Gastroesophageal sphincter (tissue), 4 donors: ENCODE measurements around the gene WWP2. TPM values are rescaled to one million over a fixed set of nuclear protein-coding genes. Genes with fewer than 3 reads are reported as not detected.

Experiments used
- ATAC-seq: fragments of 150-250 bp; one replicate; pipeline ENCODE4 v1.9.1; 2016; ENCODE audit warnings: mild to moderate bottlenecking, moderate library complexity
- H3K27ac ChIP-seq, 4 donors: fragments of 200-600 bp; sonication (generic) in 3 of 4; 1 replicate in 3 of 4; 2 replicates in 1 of 4; pipeline ENCODE4 v1.5.1; 2016 to 2019
- H3K27me3 ChIP-seq: fragments of 200-600 bp; sonication (generic); one replicate; pipeline ENCODE4 v1.5.1; 2019
- H3K36me3 ChIP-seq, 2 donors: fragments of 200-600 bp; sonication (generic); one replicate each; pipeline ENCODE4 v1.5.1; 2019; ENCODE audit warnings: control low read depth in 1 of 2
- H3K4me1 ChIP-seq, 3 donors: fragments of 200-600 bp; sonication (generic); 1 replicate in 2 of 3; 2 replicates in 1 of 3; pipeline ENCODE4 v1.5.1; 2016 to 2019; ENCODE audit warnings: control low read depth in 2 of 3
- H3K4me3 ChIP-seq, 2 donors: fragments of 200-600 bp; sonication (generic); one replicate each; pipeline ENCODE4 v1.5.1; 2019; ENCODE audit warnings: mild to moderate bottlenecking in 1 of 2, moderate library complexity in 1 of 2
- H3K9me3 ChIP-seq, 3 donors: fragments of 200-600 bp; sonication (generic); one replicate each; pipeline ENCODE4 v1.5.1; 2017 to 2019; ENCODE audit warnings: control low read depth in 2 of 3
- CTCF ChIP-seq, 4 experiments: fragments of 200-600 bp in 2 of 4; fragments of 450-650 bp in 2 of 4; sonication (generic) in 1 of 4; IDR thresholded peaks; one replicate each; pipeline ENCODE4 v1.5.1; 2017 to 2019; ENCODE audit warnings: antibody characterized with exemption in 4 of 4, mild to moderate bottlenecking in 2 of 4, moderate library complexity in 2 of 4
- EP300 ChIP-seq: sonication (generic); formaldehyde crosslinking; IDR thresholded peaks from one replicate; pipeline ENCODE4 v1.6.1; 2017; ENCODE audit warnings: antibody characterized with exemption, mild to moderate bottlenecking
- POLR2A ChIP-seq, 2 donors: fragments of 450-650 bp; IDR thresholded peaks; one replicate each; pipeline ENCODE4 v1.6.1; 2017; ENCODE audit warnings: antibody characterized with exemption in 2 of 2, mild to moderate bottlenecking in 2 of 2, moderate library complexity in 1 of 2
- POLR2AphosphoS5 ChIP-seq: sonication (generic); formaldehyde crosslinking; IDR thresholded peaks from one replicate; pipeline ENCODE4 v1.6.1; 2017; ENCODE audit warnings: antibody characterized with exemption
- WGBS, 2 donors: methylation state at CpG; one replicate each; pipeline ENCODE4 v1.1.5; 2018; ENCODE audit warnings: low coverage in 1 of 2; 5-methylcytosine and 5-hydroxymethylcytosine counted together
- total RNA-seq, 4 donors: library from RNA; depleted of rRNA; stranded (reverse); fragments of >200 nt; gene quantifications; one replicate each; pipeline ENCODE4 v1.1.0, GENCODE V29; 2016

The WWP2 gene
- total RNA-seq, 4 donors from 2014 or later, result 23.4 to 31.9 (median 28.8) TPM

- peak overlapping the region in 2 of 4 donors; percentile 18 to 75 for H3K27ac ChIP-seq
- no peaks in the 10 kb centered on the region for H3K9me3 ChIP-seq
- H3K4me1 ChIP-seq, result peaks cover 0 to 25% (median 0%) of the 10 kb centered on the region in 3 donors
- H3K27me3 ChIP-seq, result no peaks in the 10 kb centered on the region
- TF ChIP-seq CTCF (IDR thresholded peaks at IDR 0.05) (no peak), POLR2AphosphoS5 (no peak), EP300 (no peak), POLR2A (IDR thresholded peaks at IDR 0.05) (no peak)
- no peak for ATAC-seq
- WGBS, 2 donors, result 100% methylated on average over 6 to 7 of the region's 7 CpGs
- H3K4me3 ChIP-seq, result no peak overlapping the region
- H3K36me3 ChIP-seq, result peaks cover 0 to 25% of the 10 kb centered on the region in 2 donors
These were observed 127.3 kb downstream of the WWP2 start for GRCh38 chr16:69889295-69889964.

- Histone ChIP-seq H3K4me3 (no peak overlapping the region), H3K9me3 (no peaks in the 10 kb centered on the region), H3K36me3 (peaks cover 0 to 32% of the 10 kb centered on the region in 2 donors), H3K27me3 (no peaks in the 10 kb centered on the region), H3K27ac (peak overlapping the region; percentile 57 to 78 (median 76)), H3K4me1 (peaks cover 0 to 25% (median 0%) of the 10 kb centered on the region in 3 donors)
- peak; percentile 47 for TF ChIP-seq POLR2AphosphoS5
- no peak for TF ChIP-seq CTCF (IDR thresholded peaks at IDR 0.05)
- ATAC-seq, result peak; percentile 92
- WGBS, 2 donors, result 61 to 74% methylated on average over 10 to 12 of the region's 17 CpGs
These were observed 128.2 kb downstream of the WWP2 start for GRCh38 chr16:69890114-69890891.

GRCh38 chr16:69890892-69891282 lies 128.8 kb downstream of the WWP2 start:
- H3K27ac ChIP-seq, result peak overlapping the region; percentile 57 to 78 (median 76)
- peak; percentile 6 for TF ChIP-seq POLR2AphosphoS5
- TF ChIP-seq EP300, result no peak
- ATAC-seq, result no peak
- no peak overlapping the region for H3K4me3 ChIP-seq
- H3K27me3 ChIP-seq, result no peaks in the 10 kb centered on the region
- H3K4me1 ChIP-seq, result peaks cover 0 to 25% (median 0%) of the 10 kb centered on the region in 3 donors
- WGBS, 2 donors, result 20 to 43% methylated on average over 1 of the region's 8 CpGs
- H3K9me3 ChIP-seq, result no peaks in the 10 kb centered on the region
- peaks cover 0 to 38% of the 10 kb centered on the region in 2 donors for H3K36me3 ChIP-seq

- peaks cover 0 to 39% of the 10 kb centered on the region in 2 donors for H3K36me3 ChIP-seq
- WGBS, 2 donors, result 83 to 90% methylated on average over 2 of the region's 2 CpGs
- no peak overlapping the region for H3K4me3 ChIP-seq
- TF ChIP-seq POLR2AphosphoS5, result no peak
- no peak for TF ChIP-seq EP300
- no peak for TF ChIP-seq POLR2A (IDR thresholded peaks at IDR 0.05)
- no peak for TF ChIP-seq CTCF (IDR thresholded peaks at IDR 0.05)
- ATAC-seq, result no peak
- no peaks in the 10 kb centered on the region for H3K27me3 ChIP-seq
- no peak overlapping the region for H3K27ac ChIP-seq
- H3K4me1 ChIP-seq, result peaks cover 0 to 25% (median 0%) of the 10 kb centered on the region in 3 donors
- no peaks in the 10 kb centered on the region for H3K9me3 ChIP-seq
These were observed 130.2 kb downstream of the WWP2 start for GRCh38 chr16:69892378-69892777.

- ATAC-seq, result no peak
These were observed 131.0 kb downstream of the WWP2 start for GRCh38 chr16:69893106-69893505.

More at GRCh38 chr16:69893106-69893505, 131.0 kb downstream of the WWP2 start:
- Histone ChIP-seq H3K4me1 (peaks cover 0 to 25% (median 0%) of the 10 kb centered on the region in 3 donors), H3K27me3 (no peaks in the 10 kb centered on the region), H3K9me3 (no peaks in the 10 kb centered on the region), H3K4me3 (no peak overlapping the region), H3K27ac (no peak overlapping the region), H3K36me3 (peaks cover 0 to 36% of the 10 kb centered on the region in 2 donors)
- WGBS, 2 donors, result 74 to 100% methylated on average over 1 to 2 of the region's 2 CpGs
- TF ChIP-seq CTCF (IDR thresholded peaks at IDR 0.05) (no peak), EP300 (no peak)
